Upper lobe of left lung (tissue), 4 donors: ENCODE measurements around the gene LMO7.

ENCODE experiments used
- POLR2A ChIP-seq, 4 donors: fragments of 450-650 bp; IDR thresholded peaks; one replicate each; pipeline ENCODE4 v1.5.1; 2016 to 2017; ENCODE audit warnings: antibody characterized with exemption in 4 of 4, mild to moderate bottlenecking in 2 of 4
- TF ChIP-seq, protein P1 (sequence below), 6 experiments: fragments of 450-650 bp in 4 of 6; fragments of 200-600 bp in 2 of 6; sonication (generic) in 2 of 6; IDR thresholded peaks; one replicate each; pipeline ENCODE4 v1.5.1; 2016 to 2019; ENCODE audit warnings: antibody characterized with exemption in 6 of 6

DNA sequence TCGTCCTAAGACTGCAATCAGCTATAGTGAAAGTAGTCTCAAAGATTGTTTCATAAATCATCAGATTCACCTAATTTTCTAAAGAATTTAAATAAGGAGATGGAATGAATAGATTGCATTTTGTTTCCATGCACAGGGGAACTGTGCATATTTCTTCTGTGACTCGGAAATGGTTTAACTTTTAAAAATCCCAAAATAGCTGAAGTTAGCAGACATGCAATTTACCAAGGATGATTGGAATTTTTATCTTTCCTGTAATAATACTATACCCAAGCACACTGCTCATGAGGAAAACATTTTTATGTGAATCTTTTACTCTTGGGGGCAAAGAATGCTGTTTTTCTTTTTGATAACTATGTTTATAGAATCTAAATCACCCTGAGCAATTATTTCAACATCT, 15.0 kb upstream of the LMO7 start:
- TF ChIP-seq, protein P1, sequence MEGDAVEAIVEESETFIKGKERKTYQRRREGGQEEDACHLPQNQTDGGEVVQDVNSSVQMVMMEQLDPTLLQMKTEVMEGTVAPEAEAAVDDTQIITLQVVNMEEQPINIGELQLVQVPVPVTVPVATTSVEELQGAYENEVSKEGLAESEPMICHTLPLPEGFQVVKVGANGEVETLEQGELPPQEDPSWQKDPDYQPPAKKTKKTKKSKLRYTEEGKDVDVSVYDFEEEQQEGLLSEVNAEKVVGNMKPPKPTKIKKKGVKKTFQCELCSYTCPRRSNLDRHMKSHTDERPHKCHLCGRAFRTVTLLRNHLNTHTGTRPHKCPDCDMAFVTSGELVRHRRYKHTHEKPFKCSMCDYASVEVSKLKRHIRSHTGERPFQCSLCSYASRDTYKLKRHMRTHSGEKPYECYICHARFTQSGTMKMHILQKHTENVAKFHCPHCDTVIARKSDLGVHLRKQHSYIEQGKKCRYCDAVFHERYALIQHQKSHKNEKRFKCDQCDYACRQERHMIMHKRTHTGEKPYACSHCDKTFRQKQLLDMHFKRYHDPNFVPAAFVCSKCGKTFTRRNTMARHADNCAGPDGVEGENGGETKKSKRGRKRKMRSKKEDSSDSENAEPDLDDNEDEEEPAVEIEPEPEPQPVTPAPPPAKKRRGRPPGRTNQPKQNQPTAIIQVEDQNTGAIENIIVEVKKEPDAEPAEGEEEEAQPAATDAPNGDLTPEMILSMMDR (IDR thresholded peaks at IDR 0.05) = no peak
- no peak for TF ChIP-seq POLR2A (IDR thresholded peaks at IDR 0.05)
